MV-4-11 (cell line): ENCODE measurements around the gene CENPV.

Experiments
- DNase-seq: peaks from one replicate; lab custom pipeline; 2025; lab: John Stamatoyannopoulos, UW

CENPV gene

DNA sequence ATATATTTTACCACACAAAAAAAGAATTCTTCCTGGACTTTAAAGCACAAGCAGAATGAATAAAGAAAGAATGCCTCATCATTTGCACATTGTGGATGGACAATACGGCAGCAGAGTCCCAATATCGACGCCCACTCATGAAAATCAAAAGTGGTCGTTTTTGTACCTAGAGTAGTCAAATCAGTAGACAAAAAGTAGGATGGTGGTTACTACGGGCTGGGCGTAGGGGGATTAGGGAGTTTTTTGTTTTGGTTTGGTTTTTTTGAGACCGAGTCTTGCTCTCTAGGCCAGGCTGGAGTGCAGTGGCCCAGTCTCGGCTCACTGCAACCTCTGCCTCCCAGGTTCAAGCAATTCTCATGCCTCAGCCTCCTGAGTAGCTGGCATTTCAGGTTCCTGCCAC lies 8.6 kb upstream of the CENPV start:
- no peak for DNase-seq

DNA sequence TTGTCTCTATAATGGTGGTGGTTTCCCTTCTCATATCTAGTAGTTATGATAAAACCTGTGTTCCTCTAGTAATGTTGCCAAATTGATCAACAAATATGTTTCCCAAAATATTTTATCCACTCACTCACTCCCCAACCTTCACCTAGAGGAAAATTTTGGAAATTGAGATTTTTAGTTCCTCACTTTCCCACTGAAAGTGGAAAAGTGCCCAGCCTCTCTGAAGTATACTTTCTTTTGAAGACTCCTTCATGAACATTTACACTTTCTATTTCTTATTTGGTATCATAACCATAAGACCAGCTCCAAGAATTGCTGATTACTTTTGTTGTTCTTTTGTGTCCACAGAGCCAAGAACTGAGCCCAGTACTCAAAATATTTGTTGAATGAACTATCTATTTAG lies 5.1 kb upstream of the CENPV start:
- no peak for DNase-seq

DNA sequence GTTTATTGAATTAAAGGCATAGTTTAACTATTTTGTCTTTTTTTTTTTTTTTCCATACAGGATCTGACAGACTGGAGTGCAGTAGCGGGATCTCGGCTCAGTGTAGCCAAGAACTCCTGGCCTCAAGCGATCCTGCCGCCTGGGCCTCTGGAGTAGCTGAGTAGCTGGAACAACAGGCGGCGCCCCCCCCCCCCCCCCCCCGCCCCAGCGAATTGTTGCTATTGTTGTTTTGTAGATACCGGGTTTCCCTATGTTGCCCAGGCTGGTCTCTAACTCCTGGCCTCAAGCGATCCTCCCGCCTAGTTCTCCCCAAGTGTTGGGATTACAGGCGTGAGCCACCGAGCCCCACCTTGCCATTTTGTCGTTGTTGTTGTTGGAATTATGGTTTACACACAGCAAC lies 1.3 kb upstream of the CENPV start:
- no peak for DNase-seq

DNA sequence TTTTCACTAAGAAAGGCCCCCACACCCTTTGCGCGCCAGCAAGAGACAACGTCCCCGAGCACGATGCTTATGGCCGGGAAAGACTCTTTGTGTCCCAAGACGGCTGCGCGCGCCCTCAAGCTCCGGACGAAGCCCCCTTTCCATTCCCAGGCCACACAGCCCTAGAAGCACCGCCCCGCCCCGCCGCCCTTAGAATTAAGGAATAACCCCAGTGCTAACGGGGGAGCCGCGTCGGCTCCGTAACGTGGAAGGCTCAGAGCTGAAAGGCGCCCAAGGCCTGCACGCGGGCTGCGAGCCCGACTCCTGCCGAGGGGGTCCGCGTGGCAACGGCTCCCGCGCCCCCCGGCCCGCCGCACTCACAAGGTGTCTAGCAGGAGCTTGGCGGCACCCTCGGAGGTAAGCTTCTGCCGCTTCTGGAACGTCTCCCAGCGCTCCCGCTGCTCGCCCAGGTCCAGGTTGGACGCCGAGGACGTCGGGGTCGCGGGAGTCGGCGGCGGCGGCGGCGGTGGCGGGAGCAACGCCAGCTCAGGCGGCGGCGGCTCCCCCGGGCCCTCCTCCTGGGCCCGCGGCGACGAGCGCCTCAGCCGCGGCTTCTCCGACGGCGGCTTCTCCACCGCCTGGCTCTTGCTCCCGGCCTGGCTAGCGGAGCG lies 477 bp downstream of the CENPV start:
- DNase-seq = no peak

DNA sequence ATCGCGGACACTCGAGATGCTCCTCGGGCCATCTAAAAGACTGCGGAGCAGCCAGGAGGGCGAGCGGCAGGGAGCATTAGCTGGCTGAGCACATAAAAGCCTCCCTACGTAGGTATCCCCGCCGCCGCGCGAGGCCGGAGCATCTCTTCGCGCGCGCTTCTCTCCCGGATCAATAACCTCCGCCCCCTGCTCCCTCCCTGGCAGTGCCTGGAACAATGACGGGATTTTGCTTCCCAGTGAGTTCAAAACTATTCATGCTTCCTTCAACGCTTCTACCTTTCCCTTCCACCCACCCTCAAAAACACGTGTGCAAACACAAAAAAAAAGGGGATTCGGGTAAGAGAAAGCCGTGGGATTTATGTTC lies 984 bp downstream of the CENPV start:
- DNase-seq = no peak

DNA sequence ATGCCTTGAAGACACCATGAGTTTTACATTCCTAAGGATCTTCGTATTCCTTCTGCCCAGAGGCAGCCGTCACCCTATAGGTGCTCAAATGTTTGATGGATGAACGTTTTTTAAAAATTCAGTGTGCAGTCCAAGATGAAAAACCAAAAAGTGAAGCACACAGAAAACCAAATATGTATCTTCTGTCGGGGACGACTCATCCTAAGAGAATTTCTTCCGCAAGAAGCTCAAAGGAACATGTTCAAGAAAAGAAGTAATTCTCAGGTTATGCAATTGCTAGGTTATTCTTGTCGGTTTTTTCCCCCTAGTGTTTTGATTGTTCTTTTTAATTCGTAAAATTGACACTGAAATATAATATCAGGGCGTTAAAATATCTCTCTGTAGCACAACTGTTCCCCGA lies 1.4 kb downstream of the CENPV start:
- DNase-seq = no peak

DNA sequence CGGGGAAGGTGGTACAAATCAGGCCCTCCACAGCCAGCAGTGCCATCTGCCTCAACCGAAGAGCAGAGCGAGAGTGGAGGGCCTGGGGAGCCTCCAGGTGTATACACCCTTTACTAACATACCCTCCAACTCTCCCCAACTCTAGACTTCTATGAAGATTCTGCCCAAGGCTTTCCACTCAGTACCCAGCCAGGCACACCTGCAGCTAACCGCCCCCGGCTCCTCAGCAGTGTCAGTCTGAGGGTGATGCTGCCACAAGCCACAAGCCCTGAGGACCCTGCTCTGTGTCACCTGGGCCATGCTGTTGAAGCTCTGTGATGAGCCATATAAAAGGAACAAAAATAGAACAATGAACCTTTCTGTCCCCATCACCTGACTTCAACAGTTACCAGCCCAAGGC lies 3.8 kb downstream of the CENPV start:
- DNase-seq = no peak

DNA sequence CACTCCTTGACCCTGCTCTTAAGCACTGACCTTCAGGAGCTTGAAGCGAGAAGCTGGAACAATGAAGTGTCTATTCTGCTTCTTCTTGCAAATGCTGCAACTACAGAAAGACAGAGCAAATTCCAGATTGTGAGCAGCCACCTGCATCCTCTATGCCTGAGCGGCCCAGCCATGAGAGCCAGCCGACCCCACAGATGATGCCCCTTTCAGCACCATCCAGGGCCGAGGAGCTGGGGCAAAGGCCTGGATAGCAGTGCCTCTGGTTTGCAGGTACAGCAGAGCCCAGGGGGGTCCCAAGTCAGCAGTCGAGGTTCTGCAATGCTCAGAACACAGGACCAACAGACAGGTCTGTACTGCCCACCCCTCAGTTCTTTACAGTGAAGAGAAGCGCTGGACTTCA lies 4.7 kb downstream of the CENPV start:
- DNase-seq = no peak

DNA sequence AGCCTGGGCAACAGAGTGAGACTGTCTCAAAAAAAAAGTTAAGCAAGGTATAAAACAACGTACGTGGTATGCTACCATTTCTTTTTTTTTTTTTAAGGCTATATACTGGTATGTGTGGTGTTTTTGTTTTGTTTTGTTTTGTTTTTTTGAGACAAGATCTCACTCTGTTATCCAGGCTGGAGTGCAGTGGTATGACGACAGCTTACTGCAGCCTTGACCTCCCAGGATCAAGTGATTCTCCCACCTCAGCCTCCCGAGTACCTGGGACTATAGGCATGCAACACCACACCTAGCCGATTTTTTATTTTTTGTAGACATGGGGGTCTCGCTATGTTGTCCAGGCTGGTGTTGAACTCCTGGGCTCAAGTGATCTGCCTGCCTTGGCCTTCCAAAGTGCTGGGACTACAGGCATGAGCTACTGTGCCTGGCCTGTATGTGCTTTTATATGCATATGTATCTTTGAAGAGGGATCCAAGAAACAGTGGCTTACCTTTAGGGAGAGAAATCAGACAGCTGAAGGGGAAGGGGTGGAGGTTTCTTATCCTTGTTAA lies 6.5 kb downstream of the CENPV start:
- no peak for DNase-seq

DNA sequence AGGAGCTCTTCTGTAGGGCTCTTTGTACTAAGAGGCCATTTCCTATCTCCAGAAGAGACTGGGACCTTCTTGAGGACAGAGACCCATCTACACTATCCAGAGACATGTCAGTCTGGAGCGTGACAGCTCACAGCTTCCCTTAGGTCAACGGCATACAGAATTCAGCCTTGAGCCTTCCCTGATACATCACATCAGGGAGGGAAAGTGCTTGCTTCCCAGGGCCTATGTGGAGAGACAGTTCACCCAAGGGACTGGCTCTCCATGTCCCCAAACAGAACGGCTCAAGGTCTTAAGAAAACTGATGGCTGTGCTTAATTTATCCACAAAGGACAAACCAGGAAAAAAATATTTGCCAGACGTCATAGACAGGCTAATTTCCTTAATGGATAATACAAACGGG lies 7.7 kb downstream of the CENPV start:
- no peak for DNase-seq

DNA sequence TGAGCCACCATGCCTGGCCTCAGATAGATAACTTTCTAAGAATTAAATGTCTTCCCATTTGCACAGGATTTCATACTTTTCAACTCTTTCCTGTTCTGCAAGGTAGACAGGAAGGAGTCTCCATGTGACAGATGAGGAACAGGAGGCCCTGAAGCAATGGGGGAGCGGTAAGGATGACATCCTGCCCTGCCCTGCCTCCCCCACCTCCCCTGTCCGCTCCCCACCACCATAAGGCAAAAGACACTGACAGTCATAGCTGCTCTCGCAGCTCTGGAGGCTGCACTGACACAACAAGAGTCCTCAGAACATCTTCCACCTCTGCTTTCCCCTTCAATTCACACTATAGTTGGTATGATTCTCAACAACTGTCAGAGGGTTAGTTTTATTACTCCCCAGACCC lies 9.7 kb downstream of the CENPV start:
- no peak for DNase-seq

DNA sequence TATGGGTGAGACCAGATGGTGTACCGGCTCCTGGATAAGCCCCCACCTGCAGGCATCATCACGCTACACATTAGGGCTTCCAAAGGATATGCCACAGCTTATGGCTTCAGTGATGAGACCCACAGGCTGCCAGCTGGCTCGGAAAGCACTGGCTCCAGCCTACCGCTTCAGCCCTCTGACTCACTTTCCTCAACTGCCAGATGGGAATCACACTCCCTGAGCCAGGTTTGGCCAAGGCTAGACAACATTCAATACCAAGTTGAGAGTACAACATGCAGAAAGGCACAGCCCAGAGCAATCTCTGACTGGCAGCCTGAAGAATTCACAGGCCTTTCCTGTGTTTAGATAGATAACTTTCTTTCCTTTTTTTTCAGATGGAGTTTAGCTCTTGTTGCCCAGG lies 10.3 kb downstream of the CENPV start:
- DNase-seq = no peak

DNA sequence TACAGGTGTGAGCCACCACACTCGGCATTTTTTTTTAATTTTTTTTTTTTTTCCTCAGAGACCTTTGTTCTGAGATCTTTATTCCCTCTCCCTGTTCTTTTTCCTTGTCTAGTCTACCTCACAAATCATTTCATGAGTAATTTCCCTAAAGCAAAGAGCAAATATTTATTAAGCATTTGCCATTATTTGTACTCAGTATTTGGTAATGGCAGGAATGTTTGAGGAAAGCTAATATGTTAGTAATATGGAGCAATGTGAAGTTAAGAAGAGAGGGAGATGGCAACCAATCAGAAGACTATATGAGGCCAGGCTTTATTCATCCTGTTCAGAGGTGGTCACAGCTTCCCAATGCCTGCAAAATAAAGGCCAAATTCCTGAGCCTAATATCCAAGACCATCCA lies 13.3 kb downstream of the CENPV start:
- DNase-seq = no peak

DNA sequence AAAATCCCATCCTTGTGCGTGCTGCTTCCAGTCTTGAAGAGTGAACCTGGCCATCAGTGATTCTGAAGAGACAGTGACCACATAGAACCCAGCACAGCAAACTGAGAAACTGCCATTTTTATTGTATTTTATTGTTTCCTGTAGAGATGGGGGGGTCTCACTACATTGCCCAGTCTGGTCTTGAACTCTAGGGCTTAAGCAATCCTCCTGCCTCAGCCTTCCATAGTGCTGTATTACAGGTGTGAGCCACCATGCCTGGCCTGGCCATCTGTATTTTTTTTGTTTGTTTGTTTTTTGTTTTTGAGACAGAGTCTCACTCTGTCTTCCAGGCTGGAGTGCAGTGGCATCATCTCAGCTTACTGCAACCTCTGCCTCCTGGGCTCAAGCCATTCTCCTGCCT lies 13.9 kb downstream of the CENPV start:
- no peak for DNase-seq

DNA sequence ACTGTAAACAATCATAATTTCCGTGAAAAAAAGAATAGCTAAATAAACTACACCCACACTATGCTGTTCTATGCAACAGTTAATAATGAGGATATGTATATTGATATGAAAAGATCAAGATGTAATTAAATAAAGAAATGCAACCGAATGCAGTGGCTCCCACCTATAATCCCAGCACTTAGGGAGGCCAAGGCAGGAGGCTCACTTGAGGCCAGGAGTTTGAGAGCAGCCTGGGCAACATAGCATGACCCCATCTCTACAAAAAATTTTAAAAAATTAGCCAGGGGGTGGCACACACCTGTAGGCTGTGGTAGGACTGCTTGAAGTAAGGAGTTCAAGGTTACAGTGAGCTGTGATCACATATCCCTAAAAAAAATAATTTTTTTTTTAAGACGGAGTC lies 14.9 kb downstream of the CENPV start:
- DNase-seq = no peak

DNA sequence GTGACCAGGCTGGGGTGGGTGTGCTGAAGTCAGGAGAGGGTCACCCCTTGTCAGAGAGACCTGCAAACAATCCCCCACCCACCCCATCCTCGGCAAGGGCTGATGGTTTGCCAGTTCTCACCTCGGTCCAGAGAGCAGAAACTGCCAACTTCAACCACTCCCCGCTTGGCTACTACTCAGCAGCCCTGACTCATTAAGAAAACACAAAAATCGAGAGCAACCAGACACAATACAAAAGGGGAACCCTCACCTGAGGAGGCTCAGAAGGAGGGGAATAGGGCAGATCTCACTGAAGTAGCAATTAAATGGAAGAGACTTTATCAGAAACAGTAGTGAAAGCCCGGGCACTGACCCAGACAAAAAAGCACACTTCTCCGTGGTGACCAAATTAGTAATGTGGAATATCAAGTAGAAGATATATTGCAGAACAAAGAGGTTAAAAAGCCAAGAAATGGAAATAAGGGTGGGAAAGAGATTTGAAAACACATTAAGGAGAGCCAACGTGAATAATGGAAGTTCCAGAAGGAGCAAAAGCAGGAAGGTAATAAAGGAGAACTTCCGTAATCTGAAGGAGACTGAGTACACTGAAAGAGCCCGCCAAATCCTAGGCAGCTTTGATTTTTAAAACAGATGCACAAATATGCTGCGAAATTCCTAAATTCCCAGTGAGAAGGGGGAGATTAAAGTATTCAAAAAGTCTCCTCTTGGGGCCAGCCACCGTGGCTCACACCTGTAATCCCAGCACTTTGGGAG lies 23.6 kb downstream of the CENPV start:
- no peak for DNase-seq

DNA sequence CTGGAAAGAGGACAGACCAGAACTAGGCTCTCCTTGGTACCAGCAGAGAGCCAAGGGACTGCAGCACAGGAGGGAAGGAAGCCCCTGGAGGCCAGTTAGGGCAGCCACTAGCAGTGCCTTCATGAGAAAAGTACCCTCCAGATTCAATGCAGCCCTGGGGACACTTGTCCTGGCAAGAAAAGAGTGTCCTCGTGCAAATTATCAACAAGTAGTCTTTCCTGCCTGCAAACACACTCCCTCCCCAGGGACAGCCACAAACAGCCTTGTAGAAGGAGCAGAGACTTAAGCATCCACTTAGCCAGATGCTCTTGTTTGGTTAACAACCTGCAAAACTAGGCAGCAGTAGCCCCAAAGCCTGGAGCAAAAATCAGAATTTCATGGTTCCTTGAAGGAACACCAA lies 24.3 kb downstream of the CENPV start:
- no peak for DNase-seq

DNA sequence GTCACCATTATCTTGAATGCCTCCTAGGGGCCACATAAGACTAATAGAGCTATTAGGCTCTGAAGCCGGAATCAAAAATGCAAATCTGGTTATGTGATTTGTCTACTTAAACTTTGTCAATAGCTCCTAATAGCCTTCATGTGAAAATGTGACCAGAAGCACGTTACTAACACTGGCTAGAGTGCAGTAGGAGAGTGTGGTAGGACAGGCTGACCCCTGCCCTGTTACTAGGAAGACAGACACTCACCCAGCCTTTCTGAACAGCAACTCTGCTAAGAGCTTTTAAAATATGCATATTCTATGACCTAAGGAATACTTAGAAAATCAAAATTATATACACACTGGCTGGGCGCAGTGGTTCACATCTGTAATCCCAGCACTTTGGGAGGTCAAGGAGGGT lies 26.3 kb downstream of the CENPV start:
- DNase-seq = no peak

DNA sequence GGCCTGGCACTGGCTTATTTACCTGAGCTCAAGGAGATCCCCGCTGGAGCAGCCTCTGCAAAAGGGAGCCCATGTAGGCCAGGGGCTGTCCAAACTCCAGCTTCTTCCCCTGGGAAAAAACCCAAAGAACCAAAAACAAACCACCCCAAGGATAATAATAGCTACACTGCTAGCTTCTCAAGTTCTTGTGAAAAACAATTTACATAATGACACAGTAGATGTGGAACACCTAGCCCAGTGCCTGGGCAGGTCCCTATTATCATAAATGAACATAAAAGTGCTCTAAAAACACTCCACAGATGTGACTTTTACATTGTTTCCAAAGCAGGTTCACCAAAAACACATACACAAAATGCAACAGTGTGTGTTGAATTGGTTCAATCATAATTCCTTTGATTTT lies 27.3 kb downstream of the CENPV start:
- no peak for DNase-seq

DNA sequence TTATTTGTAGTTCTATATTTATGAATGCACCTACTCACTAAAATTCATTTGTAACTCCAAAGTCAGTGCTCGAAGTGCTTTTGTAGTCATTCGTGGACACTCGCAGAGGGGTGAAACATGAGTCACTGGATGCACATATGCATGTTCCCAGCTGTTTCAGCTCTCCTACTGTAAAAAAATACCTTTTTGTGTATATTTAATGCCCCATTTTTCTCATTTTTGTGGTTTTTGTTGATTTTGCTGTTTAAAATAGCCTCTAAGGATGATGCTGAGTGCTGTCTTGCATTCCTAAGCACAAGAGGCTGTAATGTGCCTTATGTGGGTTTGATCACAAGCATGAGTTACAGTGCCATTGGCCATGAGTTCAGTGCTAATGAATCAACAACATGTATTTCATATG lies 30.6 kb downstream of the CENPV start:
- no peak for DNase-seq

DNA sequence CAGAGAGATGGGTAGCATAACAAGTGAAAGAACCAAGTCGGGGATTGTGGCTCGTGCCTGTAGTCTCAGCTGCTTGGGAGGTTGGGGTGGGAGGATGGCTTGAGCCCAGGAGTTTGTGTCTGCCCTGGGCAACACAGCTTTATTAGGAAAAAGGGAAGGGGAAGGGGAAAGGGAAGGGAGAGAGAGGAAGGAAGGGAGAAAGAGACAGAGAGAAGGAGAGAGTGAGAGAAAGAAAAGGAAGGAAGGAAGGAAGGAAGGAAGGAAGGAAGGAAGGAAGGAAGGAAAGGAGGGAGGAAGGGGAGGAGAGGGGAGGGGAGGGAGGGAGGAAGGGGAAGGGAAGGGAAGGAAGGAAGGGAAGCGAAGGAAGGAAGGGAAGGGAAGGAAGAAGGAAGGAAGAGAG lies 33.3 kb downstream of the CENPV start:
- no peak for DNase-seq

DNA sequence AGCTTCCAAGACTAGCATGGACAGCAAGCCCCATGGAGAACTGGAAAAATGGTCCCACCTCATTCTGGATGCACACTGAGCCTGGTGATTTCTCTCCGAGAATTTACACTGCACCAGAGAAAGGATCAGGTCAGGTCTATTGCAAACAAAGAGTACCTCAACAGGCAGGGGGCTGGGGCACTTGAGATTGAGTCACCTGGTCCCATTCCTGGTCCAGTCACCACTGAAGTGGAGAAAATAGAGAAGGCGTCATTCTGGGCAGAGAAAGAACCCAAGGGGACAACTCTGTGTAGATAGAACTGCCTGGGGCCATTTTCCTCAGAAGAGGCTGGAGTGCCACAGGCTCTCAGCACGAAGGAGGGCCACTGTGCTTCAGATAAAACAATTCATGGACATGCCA lies 38.4 kb downstream of the CENPV start:
- DNase-seq = no peak

DNA sequence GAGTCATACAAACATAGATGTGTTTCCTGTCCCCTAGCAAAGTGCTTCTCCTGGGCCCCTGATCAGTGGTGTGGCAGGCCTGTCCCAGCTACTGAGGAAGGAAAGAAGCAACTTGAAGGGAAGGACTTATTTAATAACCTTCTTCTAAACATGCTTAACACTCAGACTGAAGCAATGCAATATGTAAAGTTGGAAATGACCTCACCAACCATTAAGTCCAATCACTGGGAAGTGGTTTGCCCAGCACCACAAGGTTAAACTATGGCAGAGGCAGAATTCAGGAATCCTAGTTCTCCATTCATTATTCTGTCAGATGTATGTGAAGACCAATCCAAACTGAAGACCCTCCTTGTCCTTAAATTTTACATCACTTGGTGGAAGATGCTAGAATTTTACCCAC lies 39.1 kb downstream of the CENPV start:
- DNase-seq = no peak
